ENCODE data around the gene SSB.

Gene SSB

DNA sequence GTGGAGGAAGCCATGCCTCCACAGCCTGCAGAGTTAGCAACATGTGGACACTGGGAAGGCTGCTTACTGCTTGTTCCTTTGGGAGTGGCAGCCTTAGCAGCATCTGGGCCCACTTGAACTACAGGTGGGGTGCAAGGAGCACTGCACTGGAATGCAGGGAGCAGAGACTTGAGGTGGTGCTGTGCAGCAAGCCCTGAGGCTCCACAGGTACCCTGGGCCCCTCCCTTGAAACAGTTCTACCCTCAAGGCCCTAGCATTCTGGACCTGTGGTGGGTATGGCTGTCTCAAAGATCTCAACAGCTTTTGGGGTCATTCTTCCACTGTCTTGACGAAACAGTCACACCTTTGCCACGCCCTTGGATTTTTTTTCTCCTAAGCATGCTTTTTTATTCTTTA, 42.1 kb downstream of the SSB start:
- TF ChIP-seq YY1 (IDR thresholded peaks at IDR 0.05; ENCODE audit: low read depth) (no peak), ZBTB7A (IDR thresholded peaks at IDR 0.05; ENCODE audit: low read depth) (no peak), TAF1 (IDR thresholded peaks at IDR 0.05; ENCODE audit: low read depth) (no peak), EP300 (IDR thresholded peaks at IDR 0.05; ENCODE audit: borderline replicate concordance) (no peak)

DNA sequence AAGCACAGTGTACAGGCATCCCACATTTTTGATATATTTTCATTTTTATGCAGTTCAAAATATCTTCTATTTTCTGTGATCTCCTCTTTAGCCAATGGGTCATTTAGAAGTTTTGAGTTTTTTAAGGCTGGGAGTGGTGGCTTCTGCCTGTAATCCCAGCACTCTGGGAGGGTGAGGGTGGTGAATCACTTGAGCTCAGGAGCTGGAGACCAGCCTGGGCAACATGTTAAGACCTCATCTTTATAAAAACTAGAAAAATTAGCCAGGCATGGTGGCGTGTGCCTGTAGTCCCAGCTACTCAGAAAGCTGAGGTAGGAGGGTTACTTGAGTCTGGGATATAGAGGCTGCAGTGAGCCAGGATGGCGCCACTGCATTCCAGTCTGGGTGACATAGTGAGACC, 46.3 kb downstream of the SSB start:
- TF ChIP-seq CEBPB (IDR thresholded peaks at IDR 0.05) = no peak
- TF ChIP-seq EP300 (IDR thresholded peaks at IDR 0.05; ENCODE audit: borderline replicate concordance) = no peak
- TF ChIP-seq EGR1 (IDR thresholded peaks at IDR 0.05) = no peak
- TF ChIP-seq, protein P1, sequence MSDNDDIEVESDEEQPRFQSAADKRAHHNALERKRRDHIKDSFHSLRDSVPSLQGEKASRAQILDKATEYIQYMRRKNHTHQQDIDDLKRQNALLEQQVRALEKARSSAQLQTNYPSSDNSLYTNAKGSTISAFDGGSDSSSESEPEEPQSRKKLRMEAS (IDR thresholded peaks at IDR 0.05) = no peak
- no peak for TF ChIP-seq TCF12 (IDR thresholded peaks at IDR 0.05; ENCODE audit: low read depth)
- TF ChIP-seq TEAD4 (IDR thresholded peaks at IDR 0.05) = no peak
- no peak for TF ChIP-seq TAF1 (IDR thresholded peaks at IDR 0.05; ENCODE audit: low read depth)
- TF ChIP-seq, protein P2, sequence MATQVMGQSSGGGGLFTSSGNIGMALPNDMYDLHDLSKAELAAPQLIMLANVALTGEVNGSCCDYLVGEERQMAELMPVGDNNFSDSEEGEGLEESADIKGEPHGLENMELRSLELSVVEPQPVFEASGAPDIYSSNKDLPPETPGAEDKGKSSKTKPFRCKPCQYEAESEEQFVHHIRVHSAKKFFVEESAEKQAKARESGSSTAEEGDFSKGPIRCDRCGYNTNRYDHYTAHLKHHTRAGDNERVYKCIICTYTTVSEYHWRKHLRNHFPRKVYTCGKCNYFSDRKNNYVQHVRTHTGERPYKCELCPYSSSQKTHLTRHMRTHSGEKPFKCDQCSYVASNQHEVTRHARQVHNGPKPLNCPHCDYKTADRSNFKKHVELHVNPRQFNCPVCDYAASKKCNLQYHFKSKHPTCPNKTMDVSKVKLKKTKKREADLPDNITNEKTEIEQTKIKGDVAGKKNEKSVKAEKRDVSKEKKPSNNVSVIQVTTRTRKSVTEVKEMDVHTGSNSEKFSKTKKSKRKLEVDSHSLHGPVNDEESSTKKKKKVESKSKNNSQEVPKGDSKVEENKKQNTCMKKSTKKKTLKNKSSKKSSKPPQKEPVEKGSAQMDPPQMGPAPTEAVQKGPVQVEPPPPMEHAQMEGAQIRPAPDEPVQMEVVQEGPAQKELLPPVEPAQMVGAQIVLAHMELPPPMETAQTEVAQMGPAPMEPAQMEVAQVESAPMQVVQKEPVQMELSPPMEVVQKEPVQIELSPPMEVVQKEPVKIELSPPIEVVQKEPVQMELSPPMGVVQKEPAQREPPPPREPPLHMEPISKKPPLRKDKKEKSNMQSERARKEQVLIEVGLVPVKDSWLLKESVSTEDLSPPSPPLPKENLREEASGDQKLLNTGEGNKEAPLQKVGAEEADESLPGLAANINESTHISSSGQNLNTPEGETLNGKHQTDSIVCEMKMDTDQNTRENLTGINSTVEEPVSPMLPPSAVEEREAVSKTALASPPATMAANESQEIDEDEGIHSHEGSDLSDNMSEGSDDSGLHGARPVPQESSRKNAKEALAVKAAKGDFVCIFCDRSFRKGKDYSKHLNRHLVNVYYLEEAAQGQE (IDR thresholded peaks at IDR 0.05; ENCODE audit: low read depth) = no peak
- TF ChIP-seq CREB1 (IDR thresholded peaks at IDR 0.05; ENCODE audit: low read depth) = no peak
- TF ChIP-seq RAD21 (IDR thresholded peaks at IDR 0.05; ENCODE audit: low read depth) = no peak
- TF ChIP-seq, protein P3, sequence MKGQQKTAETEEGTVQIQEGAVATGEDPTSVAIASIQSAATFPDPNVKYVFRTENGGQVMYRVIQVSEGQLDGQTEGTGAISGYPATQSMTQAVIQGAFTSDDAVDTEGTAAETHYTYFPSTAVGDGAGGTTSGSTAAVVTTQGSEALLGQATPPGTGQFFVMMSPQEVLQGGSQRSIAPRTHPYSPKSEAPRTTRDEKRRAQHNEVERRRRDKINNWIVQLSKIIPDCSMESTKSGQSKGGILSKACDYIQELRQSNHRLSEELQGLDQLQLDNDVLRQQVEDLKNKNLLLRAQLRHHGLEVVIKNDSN (IDR thresholded peaks at IDR 0.05) = no peak
- no peak for TF ChIP-seq FOXM1 (IDR thresholded peaks at IDR 0.05; ENCODE audit: borderline replicate concordance, low read depth)
- no peak for TF ChIP-seq YY1 (IDR thresholded peaks at IDR 0.05; ENCODE audit: low read depth)
- TF ChIP-seq NFIC (IDR thresholded peaks at IDR 0.05) = no peak
- TF ChIP-seq ZBTB7A (IDR thresholded peaks at IDR 0.05; ENCODE audit: low read depth) = no peak

DNA sequence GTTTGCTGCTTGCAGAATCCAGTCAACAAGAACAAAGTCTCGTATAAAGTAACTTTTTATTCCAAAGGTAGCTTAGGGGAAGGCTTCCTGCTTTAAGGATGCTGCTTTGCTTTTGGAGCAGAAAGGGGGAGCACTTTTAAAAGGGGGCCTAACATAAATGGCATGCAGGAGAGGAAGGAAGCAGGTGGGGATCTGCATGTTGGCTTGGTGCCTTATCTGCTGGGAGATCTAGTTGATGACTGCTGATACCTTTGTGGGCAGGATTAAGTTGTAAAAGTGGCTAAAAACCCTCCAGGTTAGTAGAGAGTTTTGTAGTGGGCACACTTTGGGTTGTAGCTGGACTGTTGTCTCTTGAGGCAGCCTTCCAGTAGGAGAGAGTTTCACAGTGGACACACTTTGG, 51.0 kb downstream of the SSB start:
- TF ChIP-seq, protein P2 (IDR thresholded peaks at IDR 0.05; ENCODE audit: low read depth) = no peak
- no peak for TF ChIP-seq TCF12 (IDR thresholded peaks at IDR 0.05; ENCODE audit: low read depth)
- TF ChIP-seq YY1 (IDR thresholded peaks at IDR 0.05; ENCODE audit: low read depth) = no peak
- no peak for TF ChIP-seq RAD21 (IDR thresholded peaks at IDR 0.05; ENCODE audit: low read depth)
- no peak for TF ChIP-seq TAF1 (IDR thresholded peaks at IDR 0.05; ENCODE audit: low read depth)
- no peak for TF ChIP-seq FOXM1 (IDR thresholded peaks at IDR 0.05; ENCODE audit: borderline replicate concordance, low read depth)

DNA sequence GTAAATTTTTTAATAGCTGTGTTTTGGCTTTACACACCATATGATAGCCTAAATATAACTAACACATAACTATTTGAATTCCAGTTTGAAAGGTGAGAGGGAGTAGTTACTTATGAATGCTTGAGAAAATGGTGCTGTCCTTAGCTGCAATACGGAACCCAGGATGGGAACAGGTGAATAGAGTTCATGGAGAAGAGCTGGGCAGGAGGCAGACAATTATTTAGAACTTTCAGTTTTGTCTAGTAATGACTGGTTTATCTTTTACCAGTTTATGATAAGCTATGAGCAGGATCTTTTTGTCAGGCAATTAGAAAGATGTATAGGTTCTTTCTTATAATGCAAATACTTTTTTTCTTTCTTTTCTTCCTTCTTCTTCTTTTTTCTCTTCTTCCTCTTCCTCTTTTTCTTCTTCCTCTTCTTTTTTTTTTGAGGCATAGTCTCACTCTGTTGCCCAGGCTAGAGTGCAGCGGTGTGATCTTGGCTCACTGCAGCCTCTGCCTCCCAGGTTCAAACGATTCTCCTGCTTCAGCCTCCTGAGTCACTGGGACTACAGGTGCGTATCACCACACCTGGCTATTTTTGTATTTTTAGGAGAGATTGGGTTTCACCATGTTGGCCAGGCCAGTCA, 54.5 kb downstream of the SSB start:
- TF ChIP-seq, protein P3 (IDR thresholded peaks at IDR 0.05) = no peak
- TF ChIP-seq TEAD4 (IDR thresholded peaks at IDR 0.05) (no peak), CEBPB (IDR thresholded peaks at IDR 0.05) (no peak), TCF12 (IDR thresholded peaks at IDR 0.05; ENCODE audit: low read depth) (no peak), TAF1 (IDR thresholded peaks at IDR 0.05; ENCODE audit: low read depth) (no peak), EGR1 (IDR thresholded peaks at IDR 0.05) (no peak), YY1 (IDR thresholded peaks at IDR 0.05; ENCODE audit: low read depth) (no peak), ZBTB7A (IDR thresholded peaks at IDR 0.05; ENCODE audit: low read depth) (no peak), NFIC (IDR thresholded peaks at IDR 0.05) (no peak)
- TF ChIP-seq, protein P2 (IDR thresholded peaks at IDR 0.05; ENCODE audit: low read depth) = no peak

DNA sequence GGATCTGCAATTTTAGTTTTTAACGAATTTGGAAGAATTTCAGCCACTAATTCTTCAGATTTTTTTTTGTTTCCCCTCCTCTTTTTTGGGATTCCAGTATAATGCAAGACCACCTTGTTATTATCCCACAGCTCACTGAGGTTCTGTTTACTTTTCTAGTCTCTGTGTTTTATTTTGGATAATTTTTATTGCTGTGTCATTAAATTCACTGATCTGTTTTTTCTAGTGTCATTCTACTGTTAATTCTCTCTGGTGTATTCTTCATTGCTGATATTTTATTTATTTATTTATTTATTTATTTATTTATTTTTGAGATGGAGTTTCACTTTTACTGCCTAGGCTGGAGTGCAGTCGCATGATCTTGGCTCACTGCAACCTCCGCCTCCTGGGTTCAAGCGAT, 60.8 kb downstream of the SSB start:
- TF ChIP-seq, protein P1 (IDR thresholded peaks at IDR 0.05) = no peak
- TF ChIP-seq TAF1 (IDR thresholded peaks at IDR 0.05; ENCODE audit: low read depth) (no peak), ZBTB7A (IDR thresholded peaks at IDR 0.05; ENCODE audit: low read depth) (no peak)
